GM13976 (cell line): ENCODE measurements around the gene TMPRSS4.

ENCODE experiments used
- DNase-seq: peaks from one replicate; pipeline ENCODE4 v3.0.0; 2012; ENCODE audit warnings: low spot score
- in situ Hi-C: fragments of 300-500 bp; cut with MboI; formaldehyde crosslinking; loops from one replicate; pipeline ENCODE4 v1.12.0; 2022; ENCODE audit warnings: low sequenced_read_pairs, mixed read lengths, inconsistent platforms; ENCODE audit not compliant: unreplicated experiment
- TF ChIP-seq, protein P1 (sequence below): IDR thresholded peaks from 2 replicates; pipeline ENCODE4 v1.5.1; 2012; ENCODE audit warnings: borderline replicate concordance, mild to moderate bottlenecking; ENCODE audit not compliant: insufficient read depth; ENCODE audit errors: extremely low read depth, missing control alignments, control extremely low read depth

The TMPRSS4 gene, protein sequence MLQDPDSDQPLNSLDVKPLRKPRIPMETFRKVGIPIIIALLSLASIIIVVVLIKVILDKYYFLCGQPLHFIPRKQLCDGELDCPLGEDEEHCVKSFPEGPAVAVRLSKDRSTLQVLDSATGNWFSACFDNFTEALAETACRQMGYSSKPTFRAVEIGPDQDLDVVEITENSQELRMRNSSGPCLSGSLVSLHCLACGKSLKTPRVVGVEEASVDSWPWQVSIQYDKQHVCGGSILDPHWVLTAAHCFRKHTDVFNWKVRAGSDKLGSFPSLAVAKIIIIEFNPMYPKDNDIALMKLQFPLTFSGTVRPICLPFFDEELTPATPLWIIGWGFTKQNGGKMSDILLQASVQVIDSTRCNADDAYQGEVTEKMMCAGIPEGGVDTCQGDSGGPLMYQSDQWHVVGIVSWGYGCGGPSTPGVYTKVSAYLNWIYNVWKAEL

DNA sequence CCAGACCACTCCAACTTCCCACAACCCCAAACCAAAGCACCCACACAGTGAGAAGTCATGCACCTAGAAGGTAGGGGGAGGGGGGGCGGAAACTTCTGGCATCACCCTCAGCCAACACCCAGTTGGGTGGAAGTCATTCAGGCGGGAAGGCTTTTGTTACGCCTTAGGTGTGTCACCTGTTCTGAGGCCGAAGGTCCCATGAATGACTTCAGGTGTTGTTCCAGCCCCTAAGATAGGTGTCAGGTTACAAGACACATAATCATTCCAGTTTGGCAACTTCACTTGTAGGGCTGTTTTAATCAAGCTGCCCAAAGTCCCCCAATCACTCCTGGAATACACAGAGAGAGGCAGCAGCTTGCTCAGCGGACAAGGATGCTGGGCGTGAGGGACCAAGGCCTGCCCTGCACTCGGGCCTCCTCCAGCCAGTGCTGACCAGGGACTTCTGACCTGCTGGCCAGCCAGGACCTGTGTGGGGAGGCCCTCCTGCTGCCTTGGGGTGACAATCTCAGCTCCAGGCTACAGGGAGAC lies at the start of gene TMPRSS4:
TMPRSS4 (plus strand) TSS at position 325 of the 528 bp plus-strand sequence. CDS start 225 bp downstream, outside the sequence.
- no peak for DNase-seq
- TF ChIP-seq, protein P1, sequence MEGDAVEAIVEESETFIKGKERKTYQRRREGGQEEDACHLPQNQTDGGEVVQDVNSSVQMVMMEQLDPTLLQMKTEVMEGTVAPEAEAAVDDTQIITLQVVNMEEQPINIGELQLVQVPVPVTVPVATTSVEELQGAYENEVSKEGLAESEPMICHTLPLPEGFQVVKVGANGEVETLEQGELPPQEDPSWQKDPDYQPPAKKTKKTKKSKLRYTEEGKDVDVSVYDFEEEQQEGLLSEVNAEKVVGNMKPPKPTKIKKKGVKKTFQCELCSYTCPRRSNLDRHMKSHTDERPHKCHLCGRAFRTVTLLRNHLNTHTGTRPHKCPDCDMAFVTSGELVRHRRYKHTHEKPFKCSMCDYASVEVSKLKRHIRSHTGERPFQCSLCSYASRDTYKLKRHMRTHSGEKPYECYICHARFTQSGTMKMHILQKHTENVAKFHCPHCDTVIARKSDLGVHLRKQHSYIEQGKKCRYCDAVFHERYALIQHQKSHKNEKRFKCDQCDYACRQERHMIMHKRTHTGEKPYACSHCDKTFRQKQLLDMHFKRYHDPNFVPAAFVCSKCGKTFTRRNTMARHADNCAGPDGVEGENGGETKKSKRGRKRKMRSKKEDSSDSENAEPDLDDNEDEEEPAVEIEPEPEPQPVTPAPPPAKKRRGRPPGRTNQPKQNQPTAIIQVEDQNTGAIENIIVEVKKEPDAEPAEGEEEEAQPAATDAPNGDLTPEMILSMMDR: no peak
- in situ Hi-C loops: no loop called here

DNA sequence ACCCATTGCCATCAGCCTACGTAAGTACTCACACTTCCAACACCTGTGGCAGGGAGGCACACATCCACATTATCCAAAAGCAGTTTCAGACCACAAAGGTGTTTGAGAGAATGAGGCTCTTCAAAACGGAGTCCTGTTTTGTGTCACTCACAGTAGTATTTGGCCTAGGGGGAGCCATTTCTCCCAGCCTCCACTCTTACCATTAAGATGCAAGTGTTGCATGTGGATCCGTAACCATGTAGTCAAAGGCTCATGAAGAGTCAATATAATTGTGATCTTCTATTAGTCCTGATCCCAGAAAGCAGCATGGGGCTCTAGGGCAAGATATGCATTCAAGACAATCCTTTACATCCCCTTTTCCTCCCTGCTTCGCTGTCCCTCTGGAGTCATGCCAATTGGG lies 49.2 kb upstream of the TMPRSS4 start:
- no peak for DNase-seq
- in situ Hi-C loops: no loop called here
- TF ChIP-seq, protein P1: no peak

DNA sequence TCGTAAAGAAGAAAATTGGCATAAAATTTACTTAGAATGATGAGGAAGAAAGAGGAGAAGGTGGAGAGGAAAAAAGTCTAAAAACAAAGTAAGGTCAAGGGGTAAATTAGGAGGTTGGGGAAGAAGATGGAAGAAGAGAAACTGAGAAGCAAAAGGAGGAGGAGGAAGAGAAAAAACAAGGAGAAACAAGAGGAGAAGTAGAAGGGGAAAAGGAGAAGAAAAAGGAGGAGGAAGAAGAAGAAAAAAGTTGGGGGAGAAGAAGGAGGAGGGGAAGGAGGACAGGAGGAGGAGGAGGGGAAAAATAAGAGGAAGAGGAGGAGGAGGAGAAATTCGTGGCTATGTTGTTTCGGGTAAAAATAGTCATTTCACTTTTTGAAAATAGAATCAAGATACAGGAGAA lies 48.3 kb upstream of the TMPRSS4 start:
- in situ Hi-C loops: no loop called here
- TF ChIP-seq, protein P1: no peak
- no peak for DNase-seq

DNA sequence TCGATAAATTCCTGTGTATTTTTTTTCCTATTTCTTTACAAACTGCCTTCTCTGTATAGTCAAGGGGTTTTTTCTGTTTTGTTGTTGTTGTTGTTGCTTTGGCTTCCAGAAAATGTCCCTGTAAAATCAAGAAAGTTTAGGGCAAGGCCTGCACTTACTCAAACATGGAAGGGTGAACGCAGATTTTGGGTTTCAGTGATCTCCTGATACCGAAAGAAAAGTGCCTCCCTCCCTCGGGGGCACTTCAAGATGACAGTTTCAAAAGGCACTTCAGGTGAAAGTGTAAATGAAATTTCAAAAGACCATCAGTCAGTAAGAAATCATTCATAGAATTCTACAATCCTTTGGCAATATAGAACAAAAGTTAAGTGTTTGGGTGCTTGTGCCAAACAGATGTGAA lies 43.4 kb upstream of the TMPRSS4 start:
- no peak for DNase-seq
- in situ Hi-C loops: no loop called here
- TF ChIP-seq, protein P1: no peak

DNA sequence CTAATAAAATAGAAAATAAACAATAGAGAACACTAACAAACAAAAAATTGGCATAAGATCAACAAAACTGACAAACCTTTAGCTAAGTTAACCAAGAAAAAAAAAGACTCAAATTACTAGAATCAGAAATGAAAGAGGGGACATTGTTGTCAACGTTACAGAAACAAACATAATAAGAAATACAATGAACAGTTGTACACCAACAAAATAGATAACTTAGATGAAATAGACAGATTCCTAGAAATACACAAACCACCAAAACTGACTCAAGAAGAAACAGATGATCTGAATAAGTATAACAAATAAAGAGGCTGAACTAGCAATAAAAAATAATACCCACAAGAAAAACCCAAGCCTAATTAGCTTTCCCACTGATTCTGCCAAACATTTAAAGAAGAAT lies 34.7 kb upstream of the TMPRSS4 start:
- TF ChIP-seq, protein P1: no peak
- DNase-seq: no peak
- in situ Hi-C loops: no loop called here

DNA sequence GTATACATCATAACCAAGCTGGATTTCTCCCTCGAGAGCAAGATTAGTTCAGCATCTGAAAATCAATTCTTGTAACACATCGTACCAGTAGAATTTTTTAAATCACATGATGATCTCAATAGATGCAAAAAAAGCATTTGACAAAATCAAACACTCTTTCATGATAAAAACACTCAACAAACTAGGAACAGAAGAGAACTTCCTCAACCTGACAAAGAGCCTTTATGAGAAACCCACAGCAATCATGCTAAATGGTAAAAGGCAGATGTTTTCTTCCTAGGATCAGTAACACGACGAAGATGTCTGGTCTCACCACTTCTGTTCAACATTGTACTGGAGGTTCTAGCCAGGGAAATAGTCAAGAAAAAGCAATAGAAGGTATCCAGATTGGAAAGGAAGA lies 34.1 kb upstream of the TMPRSS4 start:
- TF ChIP-seq, protein P1: no peak
- no peak for DNase-seq
- in situ Hi-C loops: no loop called here
